Measurements from ENCODE around the gene SORT1.

DNA sequence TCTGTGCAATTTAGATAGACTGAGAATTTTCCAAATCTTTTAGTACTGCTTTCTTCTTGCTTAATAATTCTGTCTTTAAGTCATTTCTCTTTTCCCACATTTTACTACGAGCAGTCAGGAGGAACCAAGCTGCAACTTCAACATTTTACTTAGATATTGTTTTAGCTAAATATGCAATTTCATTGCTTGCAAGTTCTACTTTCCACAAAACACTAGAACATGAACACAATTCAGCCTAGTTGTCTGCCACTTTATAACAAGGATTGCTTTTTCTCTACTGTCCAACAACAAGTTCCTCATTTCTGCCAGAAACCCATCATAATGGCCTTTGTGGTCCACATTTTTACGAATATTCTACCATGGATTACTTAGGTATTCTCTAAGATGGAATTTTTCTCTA is 36.6 kb downstream of the SORT1 start:
- TF ChIP-seq, protein P1, sequence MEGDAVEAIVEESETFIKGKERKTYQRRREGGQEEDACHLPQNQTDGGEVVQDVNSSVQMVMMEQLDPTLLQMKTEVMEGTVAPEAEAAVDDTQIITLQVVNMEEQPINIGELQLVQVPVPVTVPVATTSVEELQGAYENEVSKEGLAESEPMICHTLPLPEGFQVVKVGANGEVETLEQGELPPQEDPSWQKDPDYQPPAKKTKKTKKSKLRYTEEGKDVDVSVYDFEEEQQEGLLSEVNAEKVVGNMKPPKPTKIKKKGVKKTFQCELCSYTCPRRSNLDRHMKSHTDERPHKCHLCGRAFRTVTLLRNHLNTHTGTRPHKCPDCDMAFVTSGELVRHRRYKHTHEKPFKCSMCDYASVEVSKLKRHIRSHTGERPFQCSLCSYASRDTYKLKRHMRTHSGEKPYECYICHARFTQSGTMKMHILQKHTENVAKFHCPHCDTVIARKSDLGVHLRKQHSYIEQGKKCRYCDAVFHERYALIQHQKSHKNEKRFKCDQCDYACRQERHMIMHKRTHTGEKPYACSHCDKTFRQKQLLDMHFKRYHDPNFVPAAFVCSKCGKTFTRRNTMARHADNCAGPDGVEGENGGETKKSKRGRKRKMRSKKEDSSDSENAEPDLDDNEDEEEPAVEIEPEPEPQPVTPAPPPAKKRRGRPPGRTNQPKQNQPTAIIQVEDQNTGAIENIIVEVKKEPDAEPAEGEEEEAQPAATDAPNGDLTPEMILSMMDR (conservative IDR thresholded peaks at IDR 0.05) = no peak
- TF ChIP-seq ZFX (IDR thresholded peaks at IDR 0.05) = no peak

Data from C4-2B (cell line).